Kidney (tissue), 14 donors: ENCODE measurements around the gene METRNL. TPM values are rescaled to one million over a fixed set of nuclear protein-coding genes. Genes with fewer than 3 reads are reported as not detected.

ENCODE experiments used
- DNase-seq, 5 donors: peaks; one replicate each; pipeline ENCODE4 v3.0.0-alpha.2; 2013 to 2020
- FAIRE-seq: peaks from 2 replicates; lab custom pipeline; 2012; peaks lifted over from hg19 to GRCh38; lab: Jason Lieb, UNC
- H3K27ac ChIP-seq, 2 donors: one replicate each; pipeline ENCODE4 v1.7.0; 2013; ENCODE audit warnings: low read depth in 2 of 2, low read length in 2 of 2, inconsistent platforms in 1 of 2
- H3K27me3 ChIP-seq: one replicate; pipeline ENCODE4 v1.7.1; 2013; ENCODE audit warnings: low read length, inconsistent platforms; ENCODE audit not compliant: control insufficient read depth, insufficient read depth
- H3K36me3 ChIP-seq, 3 donors: one replicate each; pipeline versions ENCODE4 v1.7.0 to v1.7.1; 2013; ENCODE audit warnings: low read length in 3 of 3, control low read depth in 1 of 3, inconsistent platforms in 1 of 3; ENCODE audit not compliant: insufficient read depth in 3 of 3, control insufficient read depth in 2 of 3
- H3K4me1 ChIP-seq, 3 donors: one replicate each; pipeline versions ENCODE4 v1.7.0 to v1.7.1; 2013; ENCODE audit warnings: low read length in 3 of 3, inconsistent platforms in 1 of 3, low read depth in 1 of 3; ENCODE audit not compliant: control insufficient read depth in 2 of 3, insufficient read depth in 2 of 3
- H3K4me3 ChIP-seq, 3 donors: one replicate each; pipeline versions ENCODE4 v1.7.0 to v1.8.1; 2013; ENCODE audit warnings: low read length in 3 of 3, control low read depth in 1 of 3, inconsistent platforms in 1 of 3
- H3K9ac ChIP-seq, 3 donors: one replicate each; pipeline versions ENCODE4 v1.7.0 to v1.7.1; 2013; ENCODE audit warnings: low read length in 3 of 3, control low read depth in 1 of 3, inconsistent platforms in 1 of 3
- H3K9me3 ChIP-seq, 3 donors: one replicate each; pipeline versions ENCODE4 v1.7.0 to v1.7.1; 2013; ENCODE audit warnings: low read length in 3 of 3, control low read depth in 1 of 3, inconsistent platforms in 1 of 3; ENCODE audit not compliant: control insufficient read depth in 2 of 3, insufficient read depth in 1 of 3
- intact Hi-C: fragments of 100-400 bp; cut with DNase I; formaldehyde crosslinking; loops from one replicate; pipeline ENCODE4 v1.11.1; 2022
- polyA plus RNA-seq: library from polyadenylated mRNA; stranded (reverse); fragments of 350-450 nt; fragmentation: Illumina TruSeq; extraction: RNeasy Lipid Tissue Mini Kit (QIAGEN cat#74804); gene quantifications from one replicate; pipeline ENCODE4 v1.2.3, GENCODE V29; 2014; ENCODE audit warnings: low read depth, low replicate concordance; ENCODE audit not compliant: insufficient read depth
- total RNA-seq: library from RNA; stranded (reverse); fragmentation: NEBNext Ultra II Directional; extraction: Animal tissue kit (Norgen Biotek cat#: 25700); gene quantifications from one replicate; pipeline ENCODE4 v1.2.1, GENCODE V29; 2021
- TF ChIP-seq, protein P1 (sequence below): IDR thresholded peaks from 3 replicates; pipeline ENCODE4 v1.5.1; 2012; ENCODE audit warnings: mild to moderate bottlenecking, moderate library complexity, borderline replicate concordance; ENCODE audit not compliant: insufficient read depth; ENCODE audit errors: extremely low read depth
- donor health status: control.
- donor health status: control.
- donor health status: control.
- donor health status: control.
- donor health status: control.
- donor health status: DM: yes; HTN: yes; CAD: no.
- donor health status: Normal renal cell carcinoma (clear cell type).

METRNL gene
- total and polyA plus RNA-seq, 2 donors from 2014 or later = 61.5 to 107 TPM

DNA sequence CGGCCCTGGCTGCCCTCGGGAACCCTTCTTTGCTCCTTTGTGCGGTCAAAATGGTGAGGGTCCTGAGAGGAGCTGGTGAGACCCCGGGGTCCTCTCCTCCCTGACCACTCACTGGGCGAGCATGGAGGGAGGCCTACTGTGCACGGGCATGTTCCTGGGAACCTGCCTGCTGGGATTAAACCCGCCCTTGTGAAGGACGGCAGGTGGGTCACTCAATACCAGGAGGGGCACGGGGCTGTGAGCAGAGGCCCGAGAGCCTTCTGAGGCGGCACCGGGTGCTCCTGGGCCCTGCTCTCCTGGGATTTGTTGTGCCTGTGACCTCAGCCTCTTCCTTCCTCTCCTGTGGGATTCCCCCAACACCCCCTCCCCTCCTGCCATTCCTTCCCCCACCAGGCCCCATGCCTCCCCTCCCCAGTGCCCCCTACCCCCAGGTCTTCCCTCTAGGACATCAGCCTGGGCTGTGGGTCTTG lies 19.7 kb downstream of the METRNL start:
- intact Hi-C loops = no loop called here
- peaks cover 0 to 40% (median 8%) of the 10 kb centered on the region in 3 donors for H3K4me1 ChIP-seq
- TF ChIP-seq, protein P1, sequence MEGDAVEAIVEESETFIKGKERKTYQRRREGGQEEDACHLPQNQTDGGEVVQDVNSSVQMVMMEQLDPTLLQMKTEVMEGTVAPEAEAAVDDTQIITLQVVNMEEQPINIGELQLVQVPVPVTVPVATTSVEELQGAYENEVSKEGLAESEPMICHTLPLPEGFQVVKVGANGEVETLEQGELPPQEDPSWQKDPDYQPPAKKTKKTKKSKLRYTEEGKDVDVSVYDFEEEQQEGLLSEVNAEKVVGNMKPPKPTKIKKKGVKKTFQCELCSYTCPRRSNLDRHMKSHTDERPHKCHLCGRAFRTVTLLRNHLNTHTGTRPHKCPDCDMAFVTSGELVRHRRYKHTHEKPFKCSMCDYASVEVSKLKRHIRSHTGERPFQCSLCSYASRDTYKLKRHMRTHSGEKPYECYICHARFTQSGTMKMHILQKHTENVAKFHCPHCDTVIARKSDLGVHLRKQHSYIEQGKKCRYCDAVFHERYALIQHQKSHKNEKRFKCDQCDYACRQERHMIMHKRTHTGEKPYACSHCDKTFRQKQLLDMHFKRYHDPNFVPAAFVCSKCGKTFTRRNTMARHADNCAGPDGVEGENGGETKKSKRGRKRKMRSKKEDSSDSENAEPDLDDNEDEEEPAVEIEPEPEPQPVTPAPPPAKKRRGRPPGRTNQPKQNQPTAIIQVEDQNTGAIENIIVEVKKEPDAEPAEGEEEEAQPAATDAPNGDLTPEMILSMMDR = no peak
- H3K36me3 ChIP-seq = peaks cover 0 to 22% (median 5%) of the 10 kb centered on the region in 3 donors
- H3K4me3 ChIP-seq = no peak overlapping the region
- H3K27me3 ChIP-seq = no peaks in the 10 kb centered on the region
- FAIRE-seq (no peak), DNase-seq (no peak)
- H3K27ac ChIP-seq = peak overlapping the region; percentile 34 to 47
- H3K9ac ChIP-seq = no peak overlapping the region
- no peaks in the 10 kb centered on the region for H3K9me3 ChIP-seq

DNA sequence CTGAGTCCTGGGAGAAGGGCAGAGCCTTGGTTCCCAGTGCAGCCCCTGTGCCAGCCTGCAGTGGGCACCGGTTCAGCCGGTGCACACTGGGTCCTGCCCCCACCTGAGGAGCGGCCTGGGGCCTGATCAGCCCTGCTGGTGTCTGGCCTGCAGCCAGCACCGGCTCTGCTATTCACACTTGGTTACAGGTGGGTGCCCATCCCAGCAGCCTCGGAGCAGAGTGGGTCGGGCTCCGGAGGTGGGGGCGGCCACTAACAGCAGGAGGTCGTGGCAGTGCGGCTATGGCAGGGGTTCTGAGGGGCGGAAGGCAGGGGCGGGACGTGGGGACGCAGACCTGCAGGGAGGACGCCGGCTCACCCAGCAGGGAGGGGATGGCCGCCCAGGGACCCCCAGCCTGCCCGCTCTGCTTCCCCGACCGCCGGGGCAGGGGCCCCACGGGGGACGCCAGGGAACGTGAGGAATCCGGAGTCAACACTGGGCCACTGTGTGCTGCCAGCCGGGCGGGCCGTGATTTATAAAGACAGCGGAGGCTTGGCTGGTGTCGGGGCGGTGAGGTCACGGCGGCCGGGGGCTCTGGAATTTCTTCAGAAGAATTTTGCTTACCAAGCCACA lies 20.3 kb downstream of the METRNL start:
- Histone ChIP-seq H3K27me3 (no peaks in the 10 kb centered on the region), H3K9me3 (no peaks in the 10 kb centered on the region), H3K27ac (peak overlapping the region; percentile 63 to 83), H3K4me1 (peaks cover 0 to 40% (median 8%) of the 10 kb centered on the region in 3 donors), H3K4me3 (no peak overlapping the region), H3K36me3 (peaks cover 0 to 16% (median 5%) of the 10 kb centered on the region in 3 donors), H3K9ac (no peak overlapping the region)
- TF ChIP-seq, protein P1 = no peak
- FAIRE-seq (no peak), DNase-seq (peak; percentile 88 to 95 (median 91))
- intact Hi-C loops = no loop called here

DNA sequence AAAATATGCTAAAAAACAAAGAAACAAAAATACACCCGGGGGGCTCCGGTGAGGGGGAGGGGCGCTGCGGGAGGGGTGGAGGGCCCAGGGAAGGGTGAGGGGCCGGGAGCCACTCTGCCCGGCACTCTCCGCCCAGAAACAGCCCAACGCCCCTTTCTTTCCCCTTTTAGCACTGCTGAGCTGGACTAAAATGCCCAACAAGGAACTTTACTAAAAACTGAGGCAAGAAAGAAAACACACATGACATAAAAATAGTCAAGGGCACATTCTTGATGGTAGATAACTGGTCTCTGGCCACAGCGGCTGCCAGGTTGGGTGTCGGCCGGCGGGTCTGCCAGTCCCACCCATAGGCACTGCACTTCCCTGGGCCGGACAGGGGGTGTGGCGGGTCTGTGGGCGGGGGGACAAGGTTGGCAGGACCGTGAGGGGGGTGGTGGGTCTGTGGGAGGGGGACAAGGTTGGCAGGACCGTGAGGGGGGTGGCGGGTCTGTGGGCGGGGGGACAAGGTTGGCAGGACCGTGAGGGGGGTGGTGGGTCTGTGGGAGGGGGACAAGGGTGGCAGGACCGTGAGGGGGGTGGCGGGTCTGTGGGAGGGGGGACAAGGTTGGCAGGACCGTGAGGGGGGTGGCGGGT lies 20.9 kb downstream of the METRNL start:
- no peak overlapping the region for H3K9ac ChIP-seq

More for the DNA sequence above, 20.9 kb downstream of the METRNL start:
- Histone ChIP-seq H3K4me3 (no peak overlapping the region), H3K36me3 (peaks cover 0 to 12% (median 5%) of the 10 kb centered on the region in 3 donors), H3K27ac (peak overlapping the region; percentile 63 to 83), H3K27me3 (no peaks in the 10 kb centered on the region), H3K9me3 (no peaks in the 10 kb centered on the region), H3K4me1 (peaks cover 0 to 40% (median 8%) of the 10 kb centered on the region in 3 donors)
- DNase-seq (peak in 3 of 5 donors; percentile 35 to 89 (median 70)), FAIRE-seq (no peak)
- intact Hi-C loops = no loop called here
- TF ChIP-seq, protein P1 = no peak
